H1 (cell line): Measurements from ENCODE around the gene CNNM3. TPM values are rescaled to one million over a fixed set of nuclear protein-coding genes. Genes with fewer than 3 reads are reported as not detected.

Experiments
- CTCF ChIA-PET: fragments of 300-600 bp; sonication (Branson Sonifier 250); formaldehyde crosslinking; loops from one replicate; lab custom pipeline; 2021; ENCODE audit not compliant: partially characterized antibody; lab: Charles Lee
- POLR2A ChIA-PET: fragments of 300-600 bp; sonication (Branson Sonifier 250); formaldehyde crosslinking; loops from one replicate; lab custom pipeline; 2021; ENCODE audit warnings: inconsistent platforms; ENCODE audit not compliant: partially characterized antibody; lab: Charles Lee
- DNase-seq, 2 experiments: peaks; one replicate each; pipeline versions ENCODE4 v3.0.0 to v3.0.0-alpha.2; 2010 to 2022; ENCODE audit warnings: low spot score in 2 of 2, low read depth in 1 of 2, mixed read lengths in 1 of 2
- FAIRE-seq: peaks from 2 replicates; lab custom pipeline; 2011; peaks lifted over from hg19 to GRCh38; lab: Jason Lieb, UNC
- H2AFZ ChIP-seq: 2 replicates; pipeline ENCODE4 v1.8.1; 2012; ENCODE audit warnings: low read length, inconsistent platforms
- H2AK5ac ChIP-seq: 2 replicates; pipeline ENCODE4 v1.6.1; 2013; ENCODE audit warnings: low read depth, low read length
- H2BK120ac ChIP-seq: replicated peaks from 2 replicates; pipeline ENCODE3; 2013; ENCODE audit warnings: low read depth, low read length, inconsistent platforms
- H2BK12ac ChIP-seq: 2 replicates; pipeline ENCODE4 v1.6.1; 2013; ENCODE audit warnings: low read depth, low read length
- H2BK15ac ChIP-seq: 2 replicates; pipeline ENCODE4 v1.6.1; 2013; ENCODE audit warnings: low read length
- H2BK20ac ChIP-seq: 2 replicates; pipeline ENCODE4 v1.6.1; 2013; ENCODE audit warnings: low read length
- H2BK5ac ChIP-seq: 2 replicates; pipeline ENCODE4 v1.6.1; 2013; ENCODE audit warnings: low read depth, low read length
- H3K14ac ChIP-seq: 2 replicates; pipeline ENCODE4 v1.6.1; 2013; ENCODE audit warnings: inconsistent platforms; ENCODE audit not compliant: insufficient read length
- H3K18ac ChIP-seq: 2 replicates; pipeline ENCODE4 v1.6.1; 2013; ENCODE audit warnings: low read length; ENCODE audit errors: extremely low read depth
- H3K23ac ChIP-seq: 2 replicates; pipeline ENCODE4 v1.6.1; 2013; ENCODE audit warnings: inconsistent platforms; ENCODE audit not compliant: insufficient read length
- H3K23me2 ChIP-seq: 2 replicates; pipeline ENCODE4 v1.6.1; 2013; ENCODE audit warnings: low read depth, low read length
- H3K27ac ChIP-seq: 2 replicates; pipeline ENCODE4 v1.6.1; 2011; ENCODE audit warnings: low read depth, low read length, inconsistent platforms
- H3K27me3 ChIP-seq, 4 experiments: replicated peaks in 1 of 4; 1 replicate in 1 of 4; 2 replicates in 3 of 4; pipeline versions ENCODE4 v1.6.1 to v1.8.1; 2011 to 2013; ENCODE audit warnings: low read length in 3 of 4, mild to moderate bottlenecking in 3 of 4, inconsistent platforms in 2 of 4, mixed read lengths in 2 of 4, moderate library complexity in 1 of 4; ENCODE audit not compliant: control insufficient read depth in 3 of 4, insufficient read depth in 3 of 4; ENCODE audit errors: extremely low read depth in 1 of 4
- H3K36me3 ChIP-seq, 4 experiments: 2 replicates each; pipeline versions ENCODE4 v1.6.1 to v1.8.1; 2011 to 2013; ENCODE audit warnings: mild to moderate bottlenecking in 4 of 4, low read length in 3 of 4, moderate library complexity in 2 of 4, control low read depth in 1 of 4, inconsistent platforms in 1 of 4; ENCODE audit not compliant: insufficient read depth in 4 of 4, control insufficient read depth in 2 of 4
- H3K4ac ChIP-seq: replicated peaks from 2 replicates; pipeline ENCODE3; 2013; ENCODE audit warnings: low read length, low read depth, mixed read lengths, inconsistent platforms; ENCODE audit not compliant: insufficient read length
- H3K4me1 ChIP-seq, 4 experiments: replicated peaks in 1 of 4; 1 replicate in 1 of 4; 2 replicates in 3 of 4; pipeline versions ENCODE4 v1.6.1 to v1.8.1; 2011 to 2013; ENCODE audit warnings: low read length in 3 of 4, inconsistent platforms in 2 of 4, mixed read lengths in 1 of 4; ENCODE audit not compliant: insufficient read depth in 4 of 4, control insufficient read depth in 3 of 4
- H3K4me2 ChIP-seq, 2 experiments: 2 replicates each; pipeline versions ENCODE4 v1.6.1 to v1.8.1; 2011 to 2013; ENCODE audit warnings: low read depth in 2 of 2, low read length in 2 of 2, control low read depth in 1 of 2, inconsistent platforms in 1 of 2, mild to moderate bottlenecking in 1 of 2; ENCODE audit not compliant: insufficient read depth in 1 of 2
- H3K4me3 ChIP-seq, 4 experiments: fragments of 200-600, 300-600 bp in 1 of 4; sonication (generic), shearing (Covaris generic), sonication (Bioruptor Twin) in 1 of 4; 2 replicates each; pipeline versions ENCODE4 v1.5.1 to v1.8.1; 2011 to 2016; ENCODE audit warnings: low read length in 4 of 4, low read depth in 3 of 4, control low read depth in 2 of 4, inconsistent platforms in 2 of 4, mild to moderate bottlenecking in 2 of 4, mixed read lengths in 1 of 4, moderate library complexity in 1 of 4; ENCODE audit not compliant: insufficient read depth in 2 of 4; ENCODE audit errors: extremely low read depth in 1 of 4
- H3K56ac ChIP-seq: replicated peaks from 2 replicates; pipeline ENCODE3; 2013; ENCODE audit warnings: low read depth, mild to moderate bottlenecking, mixed read lengths, low read length, inconsistent platforms; ENCODE audit not compliant: insufficient read length
- H3K79me1 ChIP-seq: 2 replicates; pipeline ENCODE4 v1.6.1; 2013; ENCODE audit warnings: low read depth, low read length, control low read depth
- H3K79me2 ChIP-seq, 2 experiments: 2 replicates each; pipeline versions ENCODE4 v1.6.1 to v1.8.1; 2012 to 2013; ENCODE audit warnings: low read length in 2 of 2, mild to moderate bottlenecking in 2 of 2, inconsistent platforms in 1 of 2; ENCODE audit not compliant: insufficient read depth in 2 of 2, control insufficient read depth in 1 of 2
- H3K9ac ChIP-seq, 4 experiments: replicated peaks in 1 of 4; 1 replicate in 1 of 4; 2 replicates in 3 of 4; pipeline versions ENCODE4 v1.6.1 to v1.8.1; 2011 to 2013; ENCODE audit warnings: low read depth in 3 of 4, low read length in 3 of 4, control low read depth in 2 of 4, mild to moderate bottlenecking in 2 of 4, moderate library complexity in 2 of 4, inconsistent platforms in 1 of 4; ENCODE audit errors: extremely low read depth in 1 of 4
- H3K9me3 ChIP-seq, 2 experiments: 2 replicates each; pipeline versions ENCODE4 v1.6.1 to v1.8.1; 2012 to 2013; ENCODE audit warnings: mild to moderate bottlenecking in 2 of 2, moderate library complexity in 2 of 2, control low read depth in 1 of 2, inconsistent platforms in 1 of 2, low read depth in 1 of 2, low read length in 1 of 2, mixed read lengths in 1 of 2; ENCODE audit not compliant: insufficient read depth in 2 of 2
- H4K20me1 ChIP-seq, 2 experiments: replicated peaks in 1 of 2; 2 replicates each; pipeline versions ENCODE3 to v1.8.1; 2011 to 2013; ENCODE audit warnings: inconsistent platforms in 2 of 2, low read length in 2 of 2, mild to moderate bottlenecking in 1 of 2; ENCODE audit not compliant: insufficient read depth in 2 of 2, control insufficient read depth in 1 of 2
- H4K5ac ChIP-seq: 2 replicates; pipeline ENCODE4 v1.6.1; 2013; ENCODE audit warnings: low read length, low read depth, mixed read lengths, inconsistent platforms; ENCODE audit not compliant: insufficient read length
- H4K8ac ChIP-seq: 2 replicates; pipeline ENCODE4 v1.8.0; 2013; ENCODE audit warnings: mild to moderate bottlenecking, moderate library complexity, low read length, inconsistent platforms; ENCODE audit not compliant: insufficient read depth; ENCODE audit errors: extremely low read depth
- H4K91ac ChIP-seq: replicated peaks from 2 replicates; pipeline ENCODE3; 2013; ENCODE audit warnings: low read length, mixed read lengths, inconsistent platforms; ENCODE audit not compliant: insufficient read length
- CBX8 ChIP-seq: fragments of 300-800, 300-1000 bp; sonication (generic); IDR thresholded peaks from 2 replicates; pipeline ENCODE4 v1.7.1; 2016; ENCODE audit warnings: low read depth, low read length, borderline replicate concordance
- KDM1A ChIP-seq: fragments of 200-600, 300-600 bp; sonication (generic); IDR thresholded peaks from 2 replicates; pipeline ENCODE4 v1.7.1; 2016; ENCODE audit warnings: mild to moderate bottlenecking, low read length, borderline replicate concordance
- RBBP5 ChIP-seq: IDR thresholded peaks from 2 replicates; pipeline ENCODE4 v1.7.1; 2012; ENCODE audit warnings: low read depth, mild to moderate bottlenecking, inconsistent platforms, low read length, moderate library complexity, borderline replicate concordance
- SP4 ChIP-seq: IDR thresholded peaks from 2 replicates; pipeline ENCODE4 v1.6.1; 2012; ENCODE audit warnings: low read length, inconsistent platforms
- WGBS, 2 experiments: shearing (Covaris generic) in 1 of 2; methylation state at CpG; one replicate each; pipeline versions ENCODE4 v1.1.6 to v1.1.7; 2013 to 2015; ENCODE audit warnings: low lambda C conversion rate in 2 of 2, mixed read lengths in 2 of 2, inconsistent platforms in 1 of 2, low coverage in 1 of 2, missing lambda C conversion rate in 1 of 2; ENCODE audit not compliant: insufficient replicate concordance in 2 of 2, insufficient coverage in 1 of 2, insufficient read length in 1 of 2; ENCODE audit errors: extremely low coverage in 1 of 2, missing lambda C conversion rate in 1 of 2; 5-methylcytosine and 5-hydroxymethylcytosine counted together
- polyA plus RNA-seq, 7 experiments: library from polyadenylated mRNA; depleted of rRNA in 3 of 7; stranded (reverse) in 5 of 7; unstranded in 2 of 7; fragments of >200 nt in 5 of 7; fragments of 200-250 nt in 2 of 7; gene quantifications; 1 replicate in 5 of 7; 2 replicates in 1 of 7; 4 replicates in 1 of 7; pipeline versions ENCODE4 v1.2.1 to v1.2.3, GENCODE V29; 2011 to 2013; ENCODE audit warnings: missing spikeins in 2 of 7, mixed read lengths in 2 of 7
- total RNA-seq: library from RNA; stranded (reverse); fragmentation: NEBNext Ultra II Directional; extraction: Animal tissue kit (Norgen Biotek cat#: 25700); gene quantifications from 2 replicates; pipeline ENCODE4 v1.2.1, GENCODE V29; 2021

The CNNM3 gene
- total and polyA plus RNA-seq, 2 of the 8 experiments (the other 6 are each of a cell fraction or from before 2014, with no cell fraction given): 29.1 to 29.2 TPM

- Histone ChIP-seq H2BK12ac (peak overlapping the region; percentile 90; the same call in 1 of the 2 replicates), H2BK120ac (no peak overlapping the region), H3K56ac (no peak overlapping the region), H2BK20ac (peak overlapping the region; percentile 93; the same call in 1 of the 2 replicates), H4K8ac (peak overlapping the region; percentile 64; the same call in 1 of the 2 replicates), H2AK5ac (peak overlapping the region; percentile 16; the same call in 1 of the 2 replicates), H3K79me1 (no peaks in the 10 kb centered on the region), H3K27ac (no peak overlapping the region), H2BK15ac (peak overlapping the region; percentile 97), H3K18ac (peak overlapping the region; percentile 36; the same call in 1 of the 2 replicates), H3K4me3 (no peak overlapping the region), H4K5ac (no peak overlapping the region)
- CTCF ChIA-PET: interaction anchor here (0.5 to 8.1 kb wide), 9 partner anchors 10 to 83 kb away, joined by 3 to 48 read pairs (median 4); partner anchors contain the start of gene ANKRD39
- no peak for DNase-seq
- TF ChIP-seq RBBP5 (no peak), CBX8 (no peak), SP4 (no peak), KDM1A (no peak)
- TF ChIP-seq, all 59 proteins: peak for 0
- Histone ChIP-seq H3K4ac (peak overlapping the region; percentile 49), H3K9me3 (no peaks in the 10 kb centered on the region), H3K36me3 (no peaks in the 10 kb centered on the region), H3K23ac (no peak overlapping the region), H3K79me2 (no peaks in the 10 kb centered on the region), H3K4me2 (no peak overlapping the region), H3K14ac (no peak overlapping the region), H4K91ac (peak overlapping the region; percentile 1), H3K9ac (no peak overlapping the region), H2BK5ac (peak overlapping the region; percentile 9; the same call in 1 of the 2 replicates), H3K4me1 (peaks cover 8 to 45% (median 35%) of the 10 kb centered on the region in 4 experiments), H4K20me1 (no peaks in the 10 kb centered on the region), H3K23me2 (peaks cover 2% of the 10 kb centered on the region; the same call in 1 of the 2 replicates), H3K27me3 (peaks cover 0 to 2% (median 0%) of the 10 kb centered on the region in 4 experiments; a peak in 1 of 7 replicates), H2AFZ (no peak overlapping the region)
- FAIRE-seq: no peak
- POLR2A ChIA-PET: interaction anchor here (1.0 to 2.8 kb wide), 5 partner anchors 10 to 73 kb away, joined by 3 to 9 read pairs (median 3); no protein-coding TSS in a partner anchor
- 93% methylated on average over 6 of the region's 7 CpGs; no CpG with 5 or more reads in 1 of the 2 experiments for WGBS, 2 experiments
Observed at GRCh38 chr2:96878171-96878570, 62.1 kb downstream of the CNNM3 start.
